GM15510 (cell line): Measurements from ENCODE around the gene SH3D21.

Experiments used
- POLR2A ChIP-seq: IDR thresholded peaks from 3 replicates; pipeline ENCODE4 v1.6.1; 2011; ENCODE audit warnings: borderline replicate concordance; ENCODE audit not compliant: insufficient read length; ENCODE audit errors: extremely low read depth

SH3D21 gene

DNA sequence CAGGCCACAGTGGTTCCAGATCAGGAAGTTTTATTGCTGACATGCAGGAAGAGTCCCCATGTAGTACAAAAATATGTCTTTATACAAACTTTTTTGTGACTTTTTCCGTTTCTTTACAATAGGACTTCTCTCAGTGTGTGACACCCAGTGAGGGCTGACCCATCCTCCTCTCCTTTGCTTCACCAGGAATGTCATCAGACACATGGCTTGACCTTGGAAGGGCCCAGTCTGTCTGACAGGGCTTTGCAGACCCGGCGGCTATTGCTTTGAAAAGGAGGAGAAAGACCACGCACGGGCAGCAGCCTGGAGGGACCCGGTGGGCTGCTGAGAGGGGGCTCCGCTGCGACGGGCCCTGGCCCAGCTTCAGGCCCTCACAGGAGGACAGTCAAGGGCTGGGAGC lies 33.4 kb downstream of the SH3D21 start:
- no peak for TF ChIP-seq POLR2A

DNA sequence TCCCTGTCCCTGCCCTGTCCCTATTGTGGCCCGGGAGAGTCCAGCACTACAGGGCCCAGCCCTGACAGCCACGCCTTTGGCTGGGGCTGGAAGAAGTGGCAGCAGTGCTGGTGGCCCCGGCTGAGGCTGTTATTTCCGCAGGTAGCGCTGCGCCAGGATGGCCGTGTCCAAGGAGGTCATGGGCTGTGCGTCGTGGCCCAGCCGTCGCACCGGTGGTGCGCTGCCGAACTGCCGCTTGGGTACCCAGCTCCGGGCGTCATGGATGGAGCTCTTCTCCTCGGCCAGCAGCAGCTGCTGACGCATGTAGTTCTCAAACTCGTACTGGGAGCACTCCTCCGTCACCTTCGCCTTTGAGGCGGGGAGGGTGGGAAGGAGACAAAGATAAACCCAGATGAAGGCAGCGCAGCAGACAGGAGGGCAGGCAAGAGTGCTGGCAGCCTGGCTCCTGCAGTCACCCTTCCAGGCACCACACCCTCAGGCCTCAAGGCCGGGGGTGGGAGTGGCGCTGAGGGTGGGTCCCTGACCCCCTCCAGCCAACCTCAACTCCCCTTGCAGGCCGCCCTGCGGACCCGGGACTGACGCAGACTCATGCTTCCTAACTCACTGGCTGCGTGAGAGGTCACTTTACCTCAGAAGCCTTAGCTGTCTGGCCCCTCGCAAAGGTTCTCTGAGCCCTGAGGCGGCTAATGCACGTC lies 35.6 kb downstream of the SH3D21 start:
- no peak for TF ChIP-seq POLR2A

DNA sequence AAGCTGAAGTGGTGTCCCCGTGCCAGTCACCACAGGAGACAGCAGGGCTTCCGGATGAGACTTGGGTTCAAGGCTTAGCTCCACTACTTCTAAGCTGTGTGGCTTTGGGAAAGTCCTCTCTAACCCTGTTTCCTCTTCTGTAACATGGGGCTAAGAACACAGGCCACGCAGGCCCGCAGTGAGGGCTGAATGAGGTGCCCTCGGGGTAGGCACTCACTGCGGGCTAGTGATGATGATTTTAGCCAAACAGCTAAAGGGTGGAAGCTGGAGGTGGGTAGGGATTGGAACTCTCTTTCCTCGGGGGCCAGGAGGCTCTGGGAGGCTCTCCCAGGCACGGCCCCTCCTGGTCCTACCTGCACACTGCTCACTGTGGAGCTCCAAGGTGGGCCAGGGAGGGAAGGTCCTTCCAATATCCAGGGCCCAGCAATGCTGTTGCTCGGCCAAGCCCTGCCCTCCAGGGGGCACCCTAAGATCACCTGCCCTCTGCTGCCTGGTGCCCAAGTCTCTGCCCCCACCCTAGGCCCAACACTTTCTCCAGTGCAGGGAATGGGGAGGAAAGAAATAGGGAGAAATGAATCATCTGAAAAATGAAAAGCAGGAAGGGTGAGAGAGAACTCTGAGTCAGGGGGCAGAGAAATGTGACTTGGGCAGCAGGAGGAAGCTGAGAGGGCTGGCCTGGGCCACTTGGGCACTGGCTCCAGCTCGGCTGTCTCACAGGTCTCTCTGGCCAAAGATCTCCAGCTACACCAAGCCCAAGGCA lies 36.4 kb downstream of the SH3D21 start:
- no peak for TF ChIP-seq POLR2A

DNA sequence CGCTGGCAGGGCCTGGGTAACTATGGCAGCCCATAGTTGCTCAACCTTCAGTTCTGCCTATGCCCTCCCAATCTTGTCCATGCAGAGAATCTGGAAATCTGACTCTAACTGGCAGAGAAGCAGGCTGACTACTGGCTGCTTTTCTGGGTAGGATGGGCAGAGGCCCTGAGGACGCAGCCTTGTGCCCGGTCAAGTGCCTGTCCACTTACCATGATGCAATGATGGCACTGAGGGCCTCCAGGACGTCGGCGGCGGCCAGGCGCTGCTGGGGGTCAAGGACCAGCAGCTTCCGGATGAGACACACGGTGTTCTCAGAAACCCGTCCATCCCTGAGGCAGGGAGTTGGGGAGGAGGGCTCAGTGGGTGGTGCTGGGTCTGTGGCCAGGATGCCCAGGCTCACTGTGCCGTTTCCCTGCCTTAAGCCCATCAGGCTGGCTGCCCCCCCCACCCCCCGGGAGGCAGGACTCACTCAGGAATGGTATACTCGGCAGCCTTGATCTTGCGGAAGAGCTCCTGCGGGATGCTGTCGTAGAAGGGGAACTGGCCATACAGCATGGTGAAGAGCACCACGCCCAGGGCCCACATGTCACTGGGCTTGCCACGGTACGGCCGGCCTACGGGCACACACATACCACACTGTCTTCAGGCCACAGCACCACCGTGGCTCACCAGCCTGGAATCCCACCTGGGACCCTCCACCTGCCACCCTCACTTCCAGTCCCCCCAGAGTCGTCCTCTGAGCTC lies 37.7 kb downstream of the SH3D21 start:
- TF ChIP-seq POLR2A, result no peak

DNA sequence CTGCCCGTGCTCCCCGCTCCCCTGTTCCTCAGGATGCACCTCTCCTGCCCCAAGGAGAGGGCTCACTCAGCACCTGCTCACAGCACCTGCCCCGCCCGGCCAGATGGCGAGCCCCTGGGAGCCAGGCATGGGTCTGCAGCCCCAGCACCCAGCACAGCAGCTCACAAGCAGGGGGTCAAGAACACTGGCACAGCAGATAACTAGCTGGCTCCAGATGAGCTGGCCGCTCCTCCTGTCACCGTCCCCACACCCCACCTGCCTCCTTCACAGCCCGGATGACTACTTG lies 38.2 kb downstream of the SH3D21 start:
- no peak for TF ChIP-seq POLR2A

DNA sequence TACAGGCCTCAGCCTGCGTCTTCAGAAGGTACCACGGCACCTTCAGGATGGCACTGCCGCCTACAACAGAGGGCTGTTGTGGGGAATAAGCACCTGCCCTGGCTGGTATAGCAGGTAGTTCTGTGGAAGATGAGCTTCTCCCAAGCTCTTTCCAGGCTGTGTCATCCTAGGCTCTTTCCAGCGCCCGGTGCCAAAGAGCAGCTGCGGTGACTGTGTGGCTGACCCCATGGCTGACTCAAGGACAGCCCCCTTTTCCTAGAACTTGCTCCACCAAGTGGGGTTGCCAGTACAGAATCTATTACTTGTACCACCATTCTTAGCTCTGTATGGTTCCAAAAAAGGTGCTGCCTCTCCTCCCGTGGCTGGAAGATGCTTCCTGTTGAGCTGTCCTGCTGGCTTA lies 39.2 kb downstream of the SH3D21 start:
- no peak for TF ChIP-seq POLR2A

DNA sequence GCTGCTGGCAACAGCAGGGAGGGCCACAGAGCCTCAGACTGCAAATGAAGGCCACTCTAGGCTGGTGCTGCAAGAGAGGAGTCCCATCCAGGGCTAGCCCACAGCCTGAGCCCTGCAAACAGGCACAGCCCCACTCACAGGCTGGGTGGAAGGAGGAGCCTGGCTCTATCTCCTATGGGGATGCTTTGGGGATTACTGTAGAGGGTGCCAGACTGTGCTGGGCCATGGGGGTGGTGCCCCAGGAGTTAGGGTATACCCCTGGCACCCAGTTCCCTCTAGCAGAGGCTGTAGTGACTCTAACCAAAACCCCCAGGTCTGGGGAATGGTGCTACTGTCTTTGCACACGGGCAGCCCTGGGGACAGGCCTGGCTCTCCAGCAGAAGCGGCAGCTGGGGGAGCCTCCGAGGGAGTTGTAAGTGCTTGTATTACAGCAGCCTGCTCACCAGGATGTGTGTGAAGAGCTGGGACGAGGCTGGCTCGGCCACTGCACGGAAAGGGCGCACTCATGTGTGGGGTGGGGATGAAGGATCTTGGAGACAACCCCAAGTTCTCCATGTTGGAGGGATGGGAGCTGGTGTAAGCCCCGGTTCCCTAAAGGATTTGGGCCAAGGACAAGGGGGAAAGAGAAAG lies 40.7 kb downstream of the SH3D21 start:
- TF ChIP-seq POLR2A, result no peak

DNA sequence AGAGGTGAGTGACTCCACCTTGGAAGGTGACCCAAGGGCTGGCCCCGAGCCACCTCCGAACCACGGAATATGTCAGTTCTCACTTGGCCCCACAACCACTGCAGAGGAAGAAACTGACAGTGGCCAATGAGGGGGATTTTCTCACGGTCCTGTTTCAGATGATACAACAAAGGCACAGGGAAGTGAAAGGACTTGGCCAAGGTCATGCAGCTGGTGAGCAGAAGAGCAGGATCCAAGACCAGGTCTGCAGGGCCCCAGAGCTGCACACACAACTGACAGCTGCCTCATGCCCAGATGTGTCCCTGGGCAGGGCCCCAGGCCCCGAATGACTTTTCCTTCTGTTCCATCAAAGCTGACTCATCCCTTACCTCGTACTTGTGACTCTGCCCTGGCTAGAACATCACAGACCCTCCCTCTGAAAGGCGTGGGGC lies 43.1 kb downstream of the SH3D21 start:
- no peak for TF ChIP-seq POLR2A

DNA sequence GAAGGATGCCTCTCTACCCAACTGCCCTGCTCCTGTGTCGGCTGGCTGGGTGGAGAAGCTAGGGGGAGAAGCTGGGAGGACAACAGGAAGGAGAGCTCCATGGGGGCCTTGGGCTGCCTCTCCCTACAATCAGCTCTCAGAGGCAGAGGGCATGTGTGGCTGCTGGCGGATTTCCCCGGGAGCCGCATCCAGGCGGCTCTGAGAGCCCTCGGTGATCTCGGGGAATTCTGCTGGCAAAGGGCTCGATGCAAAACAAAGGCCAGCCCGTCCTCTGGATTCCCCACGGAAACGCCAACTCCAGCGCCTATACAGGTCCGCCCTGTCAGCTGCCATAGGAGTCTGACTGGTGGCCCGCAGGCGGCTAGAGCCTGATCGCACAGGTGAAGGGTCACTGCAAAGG lies 43.7 kb downstream of the SH3D21 start:
- TF ChIP-seq POLR2A, result no peak

DNA sequence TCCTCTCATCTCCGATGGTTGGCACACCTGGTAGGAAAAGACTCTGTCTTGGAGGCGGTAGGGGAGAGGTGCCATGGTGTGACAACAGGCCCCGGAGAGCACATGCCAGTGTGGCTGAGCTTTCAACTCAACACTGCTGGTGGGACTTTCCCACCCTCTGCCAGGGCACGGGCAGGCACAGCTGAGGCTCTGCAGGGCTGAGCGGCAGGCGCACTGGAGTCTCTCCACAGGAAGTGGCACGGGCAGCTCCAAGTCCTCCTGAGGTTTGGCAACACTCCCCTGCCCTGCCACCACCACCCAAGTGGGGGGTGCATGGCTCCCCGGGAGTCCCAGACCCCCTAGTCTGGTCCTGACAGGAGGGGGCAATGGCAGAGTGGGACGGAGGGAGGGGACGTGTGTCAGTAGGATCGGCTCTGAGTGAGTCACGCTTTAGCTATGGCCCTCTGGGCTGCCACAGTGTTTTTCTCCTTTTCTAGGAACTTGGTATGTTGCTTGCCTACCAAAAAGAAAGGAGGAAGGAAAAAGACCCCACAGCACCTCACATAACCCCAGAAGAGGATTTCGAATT lies 44.6 kb downstream of the SH3D21 start:
- TF ChIP-seq POLR2A, result no peak

DNA sequence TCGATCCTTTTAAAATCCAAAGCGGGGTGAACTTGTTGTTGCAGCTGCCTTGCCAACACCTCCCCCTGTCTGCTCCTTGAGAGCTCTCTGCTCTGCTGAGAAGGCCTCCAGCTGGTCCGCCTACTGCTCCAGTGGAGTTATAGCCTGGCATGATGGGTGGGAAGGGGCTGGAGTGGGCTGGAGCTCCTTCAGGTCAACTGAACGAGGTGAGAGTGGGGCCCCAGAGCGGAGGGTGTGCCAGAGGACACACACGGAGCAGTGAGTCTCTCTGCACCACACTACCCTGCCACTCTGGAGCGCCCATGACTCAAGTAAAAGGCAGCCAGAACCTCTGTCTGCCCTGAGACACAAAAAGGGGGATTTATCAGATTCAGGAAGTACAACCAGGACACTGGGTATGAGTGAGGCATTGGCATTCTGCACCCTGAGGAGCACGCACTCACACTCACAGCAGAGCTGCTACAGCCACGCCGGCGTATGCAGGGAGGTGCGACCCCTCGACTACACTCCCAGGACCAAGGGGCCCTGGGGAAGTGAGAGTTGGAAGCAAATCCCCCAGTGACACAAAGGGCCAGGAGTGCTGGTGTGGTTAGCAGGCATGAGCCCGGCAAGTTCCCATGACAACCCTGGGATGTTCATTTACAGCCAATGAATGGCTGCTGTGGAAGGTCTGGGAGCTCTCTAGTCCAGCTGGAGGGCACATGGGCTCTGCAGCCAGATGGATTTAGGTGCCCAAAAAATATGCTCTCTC lies 45.2 kb downstream of the SH3D21 start:
- TF ChIP-seq POLR2A, result no peak

DNA sequence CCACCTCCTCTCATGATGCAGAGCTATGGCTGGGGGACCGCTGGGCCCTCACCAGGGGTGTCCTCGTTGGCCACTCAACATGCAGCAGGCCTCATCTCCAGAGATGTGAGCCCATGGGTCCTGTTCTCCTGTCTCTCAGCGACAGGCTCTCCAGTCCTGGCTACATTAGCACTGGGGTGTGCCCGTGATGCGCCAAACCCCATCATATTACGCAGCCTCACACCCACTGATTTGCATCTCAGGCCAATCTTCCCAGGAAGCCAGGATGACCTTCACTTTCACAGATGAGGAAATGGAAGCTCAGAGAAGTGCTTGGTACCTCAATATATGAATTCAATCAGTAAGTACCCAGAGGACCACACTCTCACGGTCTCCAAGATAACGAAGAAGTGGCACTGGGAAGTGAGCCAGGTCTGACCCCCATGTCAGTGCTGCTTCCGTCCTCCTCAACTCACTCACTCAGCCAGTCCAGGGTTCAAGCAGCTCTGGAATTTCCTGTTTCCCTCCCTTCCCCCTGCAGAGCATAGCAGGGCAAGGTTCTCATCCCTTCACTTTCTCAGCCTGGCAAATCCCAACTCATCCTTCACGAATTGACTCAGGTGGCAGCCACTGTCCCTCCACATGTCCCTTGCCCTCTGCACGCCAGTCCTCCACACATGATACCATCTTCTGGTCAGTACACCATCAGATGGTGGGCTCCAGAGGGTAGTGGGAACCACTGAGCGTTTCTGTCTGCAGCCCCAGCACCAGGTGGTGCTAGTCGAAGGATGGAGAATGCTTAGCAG lies 46.1 kb downstream of the SH3D21 start:
- no peak for TF ChIP-seq POLR2A
